Middle frontal gyrus (tissue), 1 donor: Measurements from ENCODE around the gene UBE2I.

ENCODE experiments used
- DNase-seq: peaks from one replicate; pipeline ENCODE4 v3.0.0-alpha.2; 2015; ENCODE audit warnings: low spot score; ENCODE audit errors: extremely low spot score

UBE2I gene

DNA sequence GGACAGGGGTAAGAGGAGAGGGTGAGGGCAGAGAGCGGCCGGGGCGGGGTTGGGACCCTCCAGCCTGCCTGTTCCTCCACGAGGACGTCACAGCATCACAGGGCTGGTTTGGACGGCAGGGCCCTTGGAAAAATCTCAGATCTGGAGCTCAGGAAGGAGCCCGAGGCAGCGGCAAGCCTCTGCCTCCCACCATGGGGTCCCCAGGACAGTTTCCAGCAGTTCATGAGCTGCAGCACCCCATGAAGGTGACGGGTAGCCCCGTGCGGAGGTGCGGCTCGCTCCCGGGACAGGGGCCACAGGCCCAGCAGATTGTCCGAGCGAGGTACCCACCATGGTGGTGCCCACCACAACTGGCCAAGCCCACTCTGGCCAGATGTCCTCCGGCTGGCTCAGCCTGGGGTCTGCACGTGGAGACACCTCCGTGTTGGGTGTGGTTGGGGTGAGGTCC, 32.3 kb upstream of the UBE2I start:
- DNase-seq = no peak

DNA sequence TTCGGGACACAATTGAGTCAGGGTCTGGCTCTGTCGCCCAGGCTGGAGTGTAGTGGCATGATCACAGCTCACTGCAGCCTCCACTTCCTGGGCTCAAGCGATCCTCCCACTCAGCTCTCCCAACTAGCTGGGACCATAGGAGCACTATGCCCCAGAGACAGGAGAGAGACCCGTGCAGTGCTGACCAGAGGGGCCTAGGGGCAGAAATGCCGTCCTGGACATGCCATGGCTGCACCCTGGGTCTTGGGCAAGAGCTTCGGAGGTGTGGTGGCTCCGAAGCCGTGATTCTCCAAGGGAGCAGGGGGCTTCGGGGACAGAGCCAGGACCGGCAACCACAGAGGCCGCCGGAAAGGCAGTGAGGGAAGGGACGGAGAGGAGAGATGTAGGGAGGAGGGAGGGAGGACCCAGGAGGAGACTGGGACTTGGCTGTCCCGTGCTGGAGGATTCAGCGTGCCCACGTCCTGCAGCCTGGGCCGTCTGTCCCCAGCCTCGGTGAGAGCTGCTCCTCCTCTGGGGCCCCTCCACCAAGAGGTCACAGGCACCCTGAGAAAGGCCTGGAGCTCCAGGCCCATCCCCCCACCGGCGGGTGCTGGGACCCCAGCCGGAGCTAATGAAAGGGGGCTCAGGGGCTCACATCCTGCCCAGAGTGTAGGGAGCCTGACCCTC, 31.7 kb upstream of the UBE2I start:
- DNase-seq = no peak

DNA sequence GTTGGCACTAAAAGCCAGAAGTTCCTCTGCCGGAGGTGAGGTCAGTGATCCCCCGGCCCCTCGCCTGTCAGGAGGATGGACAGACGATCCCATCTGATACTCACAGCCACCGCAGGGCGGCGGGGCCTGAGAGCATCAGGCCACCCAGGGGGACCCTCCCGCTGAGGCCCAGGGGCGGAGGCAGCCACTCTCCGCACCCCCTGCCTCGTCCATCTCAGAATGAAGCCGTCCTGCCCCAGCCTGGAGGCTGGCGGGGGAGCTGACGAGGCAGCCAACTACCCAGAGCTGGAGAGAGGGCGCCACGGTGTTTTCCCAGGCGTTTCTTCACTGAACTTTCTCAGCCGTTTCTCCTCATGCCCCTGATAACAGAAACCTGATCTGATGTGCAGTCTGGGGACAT, 31.0 kb upstream of the UBE2I start:
- no peak for DNase-seq

DNA sequence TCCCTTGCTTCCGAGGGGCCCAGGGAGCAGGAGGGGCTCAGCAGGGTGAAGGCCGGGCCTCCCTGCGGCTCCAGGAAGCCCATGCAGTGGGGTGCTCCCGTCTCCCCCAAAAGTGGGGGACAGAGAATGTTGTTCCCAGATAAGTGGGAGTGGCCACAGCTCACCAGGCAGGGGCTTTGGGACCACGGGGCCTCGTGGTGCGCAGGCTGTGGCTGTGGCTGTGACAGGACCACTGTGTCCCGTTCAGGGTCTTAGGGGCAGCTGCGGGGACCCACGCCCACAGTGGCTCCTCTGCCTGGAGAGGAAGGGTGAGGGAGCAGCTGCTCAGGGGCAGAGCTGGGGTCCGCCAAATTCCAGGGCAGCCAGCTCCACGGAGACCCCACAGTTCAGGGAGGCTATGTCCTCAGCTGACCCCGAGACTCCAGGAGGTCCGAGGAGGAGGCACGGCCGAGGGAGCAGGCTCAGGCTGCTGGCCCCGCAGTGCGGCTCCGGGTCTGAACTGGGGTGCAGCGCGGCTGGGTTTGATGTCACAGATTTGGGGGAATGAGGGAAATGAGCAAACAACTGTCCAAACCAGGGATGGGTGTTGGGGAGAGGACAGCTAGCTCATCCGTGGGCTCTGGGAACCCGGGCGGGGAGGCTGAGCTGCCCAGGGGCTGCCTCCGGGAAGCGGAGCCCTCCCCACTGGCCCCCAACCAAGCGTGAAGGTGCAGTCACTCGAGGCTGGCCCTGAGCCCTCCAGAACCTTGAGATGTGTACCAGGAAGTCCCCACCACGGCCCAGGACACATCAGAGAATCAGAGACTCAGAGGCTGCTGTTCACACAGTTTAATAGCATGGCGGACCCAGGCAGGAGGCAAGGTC, 30.1 kb upstream of the UBE2I start:
- DNase-seq = no peak

DNA sequence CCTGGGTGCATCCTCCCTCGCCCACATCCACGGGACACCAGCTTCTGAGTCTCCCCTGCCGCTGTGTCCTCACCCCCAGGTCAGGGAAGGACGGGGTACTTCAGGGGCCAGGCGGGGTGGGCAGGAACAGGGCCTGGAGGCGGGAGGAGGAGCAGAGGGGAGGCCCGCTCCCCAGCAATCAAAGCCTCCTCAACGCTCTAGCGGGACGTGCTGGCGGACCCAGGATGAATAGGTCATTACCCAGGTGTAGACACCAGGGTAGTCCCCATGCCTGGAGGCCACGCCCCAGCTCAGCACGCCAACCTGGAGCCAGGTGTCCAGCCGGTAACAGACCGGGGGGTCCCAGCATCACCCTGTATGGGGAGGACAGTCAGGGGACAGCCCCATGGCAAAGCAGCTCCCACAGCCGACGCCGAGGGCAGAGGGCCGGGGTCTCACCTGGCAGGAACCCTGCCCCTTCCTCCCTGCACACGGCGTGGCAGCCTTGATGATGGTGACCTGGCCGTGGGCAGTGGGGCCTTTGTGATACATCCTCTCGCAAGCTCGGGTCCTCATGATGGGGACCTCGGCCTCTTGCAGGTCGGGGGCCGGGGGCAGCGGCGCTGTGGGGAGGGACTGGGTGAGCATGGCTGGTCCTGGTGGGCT, 29.4 kb upstream of the UBE2I start:
- DNase-seq = no peak

DNA sequence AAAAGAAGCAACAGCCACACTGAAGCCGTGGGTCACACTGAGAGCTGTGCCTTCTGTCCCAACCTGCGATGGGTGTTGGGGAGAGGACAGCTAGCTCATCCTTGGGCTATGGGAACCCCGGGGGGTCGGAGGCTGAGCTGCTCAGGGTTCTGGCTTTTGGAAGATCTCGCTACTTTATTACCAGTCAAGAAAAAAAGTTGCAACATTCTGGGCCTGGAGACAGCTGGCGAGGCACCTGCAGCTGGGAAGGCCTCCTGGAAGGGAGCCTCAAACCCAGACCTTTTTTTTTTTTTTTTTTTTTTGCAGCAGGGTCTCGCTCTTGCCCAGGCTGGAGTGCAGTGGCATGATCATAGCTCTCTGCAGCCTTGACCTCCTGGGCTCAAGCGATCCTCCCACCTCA, 28.7 kb upstream of the UBE2I start:
- no peak for DNase-seq

DNA sequence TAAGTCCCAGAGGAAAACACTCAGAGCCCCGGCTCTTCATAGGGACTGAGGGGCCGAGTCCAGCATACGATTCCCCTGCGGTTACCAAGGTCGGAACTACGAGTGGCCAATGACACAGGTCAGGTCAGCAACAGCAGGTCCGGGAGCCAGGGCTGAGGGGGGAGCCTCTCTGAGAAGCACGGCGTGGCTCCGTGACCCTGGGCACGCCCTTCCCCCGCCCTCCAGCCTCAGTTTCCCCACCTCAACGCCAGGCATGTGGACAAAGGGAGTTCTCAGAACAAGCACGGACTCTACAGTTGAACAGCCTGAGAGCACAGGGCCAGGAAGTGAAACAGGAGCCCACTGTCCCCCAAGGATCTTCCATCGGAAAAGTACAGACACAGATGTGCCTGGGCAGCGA, 27.9 kb upstream of the UBE2I start:
- DNase-seq = no peak

DNA sequence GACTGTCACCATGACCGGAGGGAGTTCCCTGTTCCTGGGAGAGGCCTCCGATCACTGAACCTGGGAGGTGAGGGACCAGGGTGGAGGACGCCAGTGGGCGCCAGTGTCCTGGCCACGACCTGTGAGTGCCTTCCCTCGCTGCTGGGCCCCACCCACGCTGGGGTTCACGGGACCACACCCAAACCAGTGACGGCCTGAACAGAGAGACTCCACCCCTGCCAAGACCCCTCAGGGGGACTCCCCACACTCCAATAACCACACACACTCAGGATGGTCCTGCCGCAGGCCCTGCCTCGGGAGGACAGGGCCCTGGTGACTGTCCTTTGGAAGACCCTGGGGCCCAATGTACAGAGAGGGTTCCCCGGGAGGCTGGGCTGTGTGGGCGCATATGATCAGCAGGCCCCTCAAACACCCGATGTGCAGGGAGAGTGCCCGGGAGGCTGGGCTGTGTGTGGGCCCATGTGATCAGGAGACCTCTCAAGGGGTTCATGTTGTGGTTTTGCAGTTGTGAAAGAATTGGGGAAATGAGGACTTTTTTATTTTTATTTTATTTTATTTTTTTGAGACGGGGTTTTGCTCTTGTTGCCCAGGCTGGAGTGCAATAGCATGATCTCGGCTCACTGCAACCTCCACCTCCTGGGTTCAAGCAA, 27.0 kb upstream of the UBE2I start:
- no peak for DNase-seq

DNA sequence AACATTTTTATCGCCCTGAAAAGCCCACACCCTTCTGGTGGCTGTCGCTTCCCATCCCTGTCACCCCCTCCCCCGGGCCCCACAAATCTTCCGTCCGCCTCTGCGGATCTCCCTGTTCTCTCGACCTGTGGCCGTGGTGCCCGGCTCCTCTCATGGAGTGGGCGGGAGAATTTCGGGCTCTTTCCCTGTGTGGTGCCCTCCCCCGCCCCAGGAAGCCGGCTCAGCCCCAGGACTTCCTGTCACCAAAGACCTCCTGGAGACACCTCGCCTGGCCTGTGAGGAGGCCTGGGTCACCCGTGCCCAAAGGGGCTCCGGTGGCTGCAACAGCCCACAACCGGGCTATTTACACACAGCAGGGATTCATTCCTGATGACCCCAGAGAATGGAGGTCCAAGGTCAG, 26.1 kb upstream of the UBE2I start:
- no peak for DNase-seq

DNA sequence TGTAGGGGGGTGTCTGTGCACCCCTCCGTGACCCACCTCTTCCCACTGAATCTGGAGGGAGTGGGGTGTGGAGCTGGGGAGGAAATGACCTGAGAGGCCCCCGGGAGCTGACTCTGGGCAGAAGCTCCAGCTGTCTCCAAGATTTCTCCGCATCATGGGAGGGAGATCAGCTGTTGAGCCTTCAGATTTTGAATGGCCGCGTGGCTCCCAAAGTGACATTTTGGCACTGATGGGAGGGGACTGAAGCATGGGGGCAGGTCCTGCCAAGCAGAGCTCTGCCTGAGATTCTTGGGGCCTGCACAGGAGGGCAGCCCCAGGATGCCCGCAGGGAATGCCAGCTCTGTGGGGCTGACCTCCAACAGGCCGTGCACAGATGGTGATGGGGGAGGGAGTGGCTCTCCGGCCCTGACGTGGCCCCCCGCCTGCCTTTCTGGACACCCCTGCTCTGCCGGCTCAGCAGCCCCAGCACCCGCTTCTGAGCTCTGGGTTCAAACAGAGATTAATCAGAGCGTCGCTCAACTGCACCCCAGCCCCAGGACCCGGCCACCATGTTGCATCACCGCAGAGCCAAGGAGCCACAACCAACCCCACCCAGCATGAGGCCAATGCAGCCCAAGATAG, 25.3 kb upstream of the UBE2I start:
- DNase-seq = no peak

DNA sequence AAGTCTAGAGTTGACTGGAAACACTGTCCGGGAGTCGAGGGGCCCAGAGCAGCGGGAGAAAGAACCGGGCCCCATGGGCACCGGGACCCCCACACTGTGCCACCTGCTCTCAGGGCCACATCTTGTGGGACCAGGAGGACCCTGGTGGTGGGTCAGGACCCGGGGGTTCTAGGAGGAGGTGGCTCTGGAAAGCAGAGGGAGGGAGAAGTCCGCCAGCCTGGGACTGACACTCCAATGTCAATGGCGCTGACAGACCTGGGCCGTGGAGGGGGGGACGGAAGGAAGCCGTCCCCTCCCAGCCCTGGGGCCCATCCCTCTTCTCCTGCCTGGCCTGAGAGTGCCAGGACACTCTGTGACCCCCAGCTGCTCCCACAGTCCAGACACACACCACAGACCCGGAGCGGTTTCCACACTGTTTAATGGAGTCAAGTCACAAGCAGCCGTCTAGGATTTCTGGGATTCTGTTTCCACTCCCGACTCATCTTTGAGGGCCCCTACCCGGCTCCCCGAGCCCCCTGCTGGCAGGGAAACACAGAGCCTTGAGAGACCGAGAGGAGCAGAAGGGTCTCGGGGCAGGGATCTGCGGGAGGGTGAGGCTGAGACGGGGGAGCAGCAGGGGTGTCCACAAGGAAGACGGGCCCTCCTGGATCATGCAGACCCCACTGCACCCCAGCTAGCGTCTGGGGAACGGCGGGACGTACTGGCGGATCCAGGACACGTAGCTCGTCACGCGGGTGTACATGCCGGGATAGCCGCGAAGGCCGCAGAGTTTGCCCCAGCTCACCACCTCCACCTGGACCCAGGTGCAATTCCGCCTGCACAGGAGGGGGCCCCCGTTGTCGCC, 23.5 kb upstream of the UBE2I start:
- no peak for DNase-seq

DNA sequence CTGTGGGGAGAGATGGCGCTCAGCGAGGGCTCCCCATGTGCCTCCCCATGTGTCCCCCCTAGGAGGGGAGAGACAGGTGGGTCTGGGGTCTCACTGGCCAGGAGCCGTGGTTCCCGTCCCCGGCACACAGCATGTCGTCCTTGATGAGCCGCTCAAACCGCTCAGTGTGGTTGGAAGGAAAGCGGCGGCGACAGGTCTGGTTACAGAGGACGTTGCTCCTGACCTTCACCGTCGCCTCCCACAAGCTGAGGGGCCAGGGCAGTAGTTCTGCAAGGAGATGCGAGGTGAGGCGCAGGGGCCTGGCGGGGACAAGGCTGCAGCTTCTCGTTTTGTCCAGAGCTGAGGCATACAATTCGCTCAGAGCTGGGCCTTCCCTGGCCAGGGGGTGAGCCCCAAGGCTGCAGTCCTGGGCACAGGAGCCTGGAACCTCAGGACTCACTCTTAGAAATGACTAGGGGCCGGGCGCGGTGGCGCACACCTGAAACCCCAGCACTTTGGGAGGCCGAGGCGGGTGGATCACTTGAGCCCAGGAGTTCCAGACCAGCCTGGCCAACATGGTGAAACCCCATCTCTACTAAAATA, 22.8 kb upstream of the UBE2I start:
- DNase-seq = no peak

DNA sequence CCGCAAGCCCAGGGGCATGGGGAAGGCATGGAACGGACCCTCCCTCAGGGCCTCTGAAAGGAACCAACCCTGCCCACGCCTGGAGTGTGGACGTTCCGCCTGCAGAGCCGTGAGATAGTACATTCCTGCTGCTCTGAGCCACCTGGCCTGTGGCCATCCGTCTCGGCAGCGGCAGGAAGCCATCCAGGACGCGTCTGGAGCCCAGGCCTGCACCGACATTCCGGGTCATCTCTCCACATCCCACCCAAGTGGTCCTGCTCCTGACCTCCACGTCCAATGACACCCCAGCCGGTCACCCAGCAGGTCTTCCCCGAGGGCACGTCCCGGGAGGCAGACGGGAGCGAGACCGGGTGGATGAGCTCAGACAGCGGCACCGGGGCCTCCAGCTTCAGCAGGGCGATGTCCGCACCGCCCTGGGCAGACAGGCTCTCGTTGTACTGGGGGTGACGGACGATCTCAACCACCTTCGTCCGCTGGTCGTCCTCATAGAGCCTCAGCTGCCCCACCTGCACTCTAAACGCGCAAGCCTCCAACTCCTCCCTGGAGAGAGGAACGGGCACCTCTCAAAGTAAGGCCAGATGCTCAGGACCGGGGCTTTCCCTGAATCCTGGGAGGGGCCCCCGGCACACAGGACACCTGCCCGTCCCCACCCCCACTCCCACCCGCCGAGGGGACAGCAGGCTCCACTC, 21.3 kb upstream of the UBE2I start:
- DNase-seq = no peak

DNA sequence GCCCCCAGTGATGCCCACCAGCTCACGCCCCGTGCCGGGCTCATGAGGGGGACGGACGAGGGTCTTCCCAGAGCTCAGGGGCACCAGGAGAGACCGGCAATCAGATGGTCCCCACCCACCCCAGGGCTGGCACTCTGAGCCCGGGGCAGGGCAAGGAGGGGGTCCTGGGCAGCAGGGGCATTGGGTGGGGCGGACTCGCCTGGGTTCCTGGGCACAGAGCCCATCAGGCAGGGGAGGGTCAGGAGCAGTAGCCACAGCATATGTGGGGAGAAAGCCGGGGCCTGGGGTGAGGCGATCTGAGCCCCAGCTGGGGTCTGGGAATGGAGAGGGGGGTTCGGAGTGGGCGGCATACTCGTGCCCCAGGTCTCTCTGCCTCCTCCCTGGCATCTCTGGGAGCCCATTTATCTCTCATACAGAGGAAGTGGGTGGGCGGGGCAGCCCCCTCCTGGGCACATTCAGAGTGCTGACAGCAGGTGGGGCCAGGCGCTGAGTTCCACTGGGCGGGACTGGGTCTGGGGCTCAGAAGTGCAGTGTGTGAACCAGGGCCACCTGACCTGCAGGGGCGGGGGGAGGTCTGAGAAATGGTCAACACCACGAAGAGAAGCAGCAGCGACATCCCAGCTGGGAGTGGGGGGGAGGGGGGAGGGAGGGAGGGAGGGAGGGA, 20.5 kb upstream of the UBE2I start:
- no peak for DNase-seq

DNA sequence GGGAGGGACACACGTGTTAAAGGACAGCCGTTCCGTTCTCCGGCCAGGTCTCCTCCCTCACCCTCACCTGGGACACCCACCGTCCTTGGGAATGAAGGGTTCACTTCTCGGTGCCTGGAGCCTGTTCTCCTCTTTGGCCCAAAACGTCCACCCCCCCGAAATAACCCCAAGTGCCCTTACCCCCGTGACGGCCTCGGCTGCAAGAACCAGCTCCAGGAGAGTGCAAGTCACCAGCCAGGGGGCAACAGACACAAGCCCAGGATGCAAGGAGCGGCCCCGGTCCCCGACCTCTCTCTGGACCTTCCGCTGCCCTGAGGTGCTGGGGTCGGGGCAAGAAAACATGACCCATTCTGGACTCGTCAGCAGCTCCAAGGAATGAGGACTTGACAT, 20.0 kb upstream of the UBE2I start:
- DNase-seq = no peak

DNA sequence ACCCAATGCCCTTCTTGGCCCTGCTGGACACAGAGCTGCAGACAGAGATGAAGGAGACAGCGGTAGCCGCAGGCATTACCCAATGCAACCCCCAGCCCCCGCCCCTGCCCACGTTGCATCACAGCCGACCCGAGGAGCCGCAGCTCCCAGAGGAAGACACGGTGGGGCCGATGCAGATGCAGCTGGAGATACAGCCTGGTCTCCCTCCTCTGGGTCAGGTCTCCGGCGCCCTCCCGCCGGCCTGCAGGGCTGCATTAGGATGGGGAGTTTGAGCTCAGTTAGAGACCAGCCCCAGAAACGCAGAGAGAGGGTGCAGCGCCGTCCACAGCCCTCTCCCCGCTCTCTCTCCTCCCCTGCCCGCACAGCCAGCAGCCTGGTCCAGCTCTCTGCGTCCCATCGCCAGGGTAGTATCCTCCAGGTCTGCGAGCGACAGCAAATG, 19.4 kb upstream of the UBE2I start:
- DNase-seq = no peak

DNA sequence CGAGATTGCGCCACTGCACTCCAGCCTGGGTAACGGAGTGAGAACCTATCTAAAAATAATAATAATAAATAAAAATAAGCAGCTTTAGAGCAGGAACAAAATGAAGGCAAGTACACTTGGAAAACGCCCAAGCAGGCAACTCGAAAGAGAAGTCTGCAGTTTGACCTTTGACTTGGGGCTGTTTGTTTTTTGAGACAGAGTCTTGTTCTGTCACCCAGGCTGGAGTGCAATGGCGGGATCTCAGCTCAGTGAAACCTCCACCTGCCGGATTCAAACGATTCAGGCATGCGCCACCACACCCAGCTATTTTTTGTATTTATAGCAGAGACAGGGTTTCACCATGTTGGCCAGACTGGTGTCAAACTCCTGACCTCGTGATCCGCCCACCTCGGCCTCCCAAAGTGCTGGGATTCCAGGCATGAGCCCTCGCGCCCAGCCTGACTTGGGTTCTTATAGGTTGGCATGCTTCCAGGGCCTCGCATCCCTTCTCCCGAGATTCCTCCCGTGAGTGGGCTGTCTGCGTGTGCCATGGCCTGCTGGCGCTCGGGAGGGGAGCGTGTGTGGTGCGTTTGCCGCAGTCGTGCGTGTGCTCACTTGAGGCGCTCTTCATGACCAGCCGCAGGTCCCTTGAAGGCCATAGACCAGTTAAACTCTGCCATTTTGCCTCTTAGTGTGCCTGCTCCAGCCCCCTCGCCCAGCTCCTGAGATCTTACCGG, 18.4 kb upstream of the UBE2I start:
- DNase-seq = no peak

DNA sequence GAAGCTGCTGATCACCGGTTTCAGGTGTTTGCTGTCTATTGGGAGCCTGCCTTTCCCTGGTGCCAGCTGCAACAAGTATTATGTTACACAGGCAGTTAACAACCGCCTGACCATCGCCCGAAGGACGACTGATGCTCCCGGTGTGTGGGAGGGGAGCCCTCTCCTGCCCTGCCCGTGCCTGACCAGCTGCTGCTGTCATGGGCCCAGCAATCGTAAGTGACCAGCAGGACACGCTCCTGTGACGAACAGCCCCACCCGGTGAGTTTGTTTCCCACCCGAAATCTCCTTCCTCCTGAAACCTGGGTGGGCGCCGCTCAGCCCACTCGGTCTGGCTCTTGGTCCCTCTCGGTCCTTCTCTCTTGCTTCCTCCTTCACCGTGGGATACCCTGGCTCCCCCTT, 17.9 kb upstream of the UBE2I start:
- no peak for DNase-seq
